Coronary artery (tissue), 2 donors: ENCODE measurements around the gene PIMREG.

Experiments
- DNase-seq: peaks from one replicate; pipeline ENCODE4 v3.0.0-alpha.2; 2017; ENCODE audit warnings: low spot score
- H3K27ac ChIP-seq, 2 donors: fragments of 200-600 bp; sonication (generic); one replicate each; pipeline ENCODE4 v1.5.1; 2016 to 2019
- H3K4me3 ChIP-seq: fragments of 200-600 bp; sonication (generic); 2 replicates; pipeline ENCODE4 v1.5.1; 2016; ENCODE audit warnings: mild to moderate bottlenecking, moderate library complexity
- CTCF ChIP-seq: fragments of 200-600 bp; sonication (generic); IDR thresholded peaks from one replicate; pipeline ENCODE4 v1.5.1; 2019; ENCODE audit warnings: antibody characterized with exemption

The PIMREG gene

GRCh38 chr17:6443692-6444570, at the start of gene PIMREG:
Gene PIMREG, plus strand, starts transcription at chr17:6444455. Its CDS starts 656 bp downstream, at chr17:6445111.
- no peak for TF ChIP-seq CTCF
- Histone ChIP-seq H3K27ac (no peak within 1 kb of the TSS), H3K4me3 (peak within 1 kb of the TSS; percentile 74)
- DNase-seq: peak; percentile 90

GRCh38 chr17:6398955-6399354, 45.3 kb upstream of the PIMREG start:
- no peak overlapping the region for H3K4me3 ChIP-seq
- no peak for DNase-seq

GRCh38 chr17:6402258-6402657, 42.0 kb upstream of the PIMREG start:
- Histone ChIP-seq H3K4me3 (no peak overlapping the region), H3K27ac (no peak overlapping the region)
- no peak for TF ChIP-seq CTCF
- DNase-seq: no peak

More at GRCh38 chr17:6398955-6399354, 45.3 kb upstream of the PIMREG start:
- no peak for TF ChIP-seq CTCF
- H3K27ac ChIP-seq: no peak overlapping the region

- Histone ChIP-seq H3K4me3 (no peak overlapping the region), H3K27ac (no peak overlapping the region)
- TF ChIP-seq CTCF: no peak
- no peak for DNase-seq
Measured at GRCh38 chr17:6408276-6408675, 36.0 kb upstream of the PIMREG start.

GRCh38 chr17:6408735-6409134, 35.5 kb upstream of the PIMREG start:
- DNase-seq: no peak
- TF ChIP-seq CTCF: no peak
- Histone ChIP-seq H3K4me3 (no peak overlapping the region), H3K27ac (no peak overlapping the region)

GRCh38 chr17:6413065-6413464, 31.2 kb upstream of the PIMREG start:
- no peak for TF ChIP-seq CTCF
- DNase-seq: no peak
- no peak overlapping the region for H3K4me3 ChIP-seq
- no peak overlapping the region for H3K27ac ChIP-seq

GRCh38 chr17:6415616-6416015, 28.6 kb upstream of the PIMREG start:
- no peak for TF ChIP-seq CTCF
- no peak for DNase-seq
- no peak overlapping the region for H3K27ac ChIP-seq
- no peak overlapping the region for H3K4me3 ChIP-seq
